ENCODE measurements around the gene SLC7A6OS. TPM values are rescaled to one million over a fixed set of nuclear protein-coding genes. Genes with fewer than 3 reads are reported as not detected.

Gene SLC7A6OS
- total RNA-seq, 1 experiment from 2014 or later = 25.3 TPM

GRCh38 chr16:68284847-68285246 lies 25.9 kb downstream of the SLC7A6OS start:
- TF ChIP-seq CTCF (conservative IDR thresholded peaks at IDR 0.05; ENCODE audit: low read depth, low read length) (no peak), EZH2 (IDR thresholded peaks at IDR 0.05; ENCODE audit: borderline replicate concordance, low read depth, low read length, poor library complexity, severe bottlenecking) (no peak)
- CTCF ChIA-PET = no interaction called here
- POLR2A ChIA-PET (ENCODE audit: low non-redundant PET) = no interaction called here
- peaks cover 8% of the 10 kb centered on the region for H3K4me1 ChIP-seq (ENCODE audit: insufficient read depth, low read length, poor library complexity, severe bottlenecking)
- intact Hi-C loops (cut with micrococcal nuclease; ENCODE audit: unreplicated experiment) = no loop called here
- peaks cover 12% of the 10 kb centered on the region for H3K36me3 ChIP-seq (ENCODE audit: insufficient read depth, low read length, poor library complexity, severe bottlenecking)
- no peak overlapping the region for H3K27ac ChIP-seq (ENCODE audit: low read depth, low read length, poor library complexity, severe bottlenecking)
- DNase-seq (ENCODE audit: low spot score) = no peak
- H3K27me3 ChIP-seq (replicated peaks; ENCODE audit: insufficient read depth, low read depth, low read length, poor library complexity) = no peaks in the 10 kb centered on the region
- BruUV-seq (replicated peaks) = no TSS peak
- H3K9me3 ChIP-seq (ENCODE audit: low read depth, low read length, poor library complexity, severe bottlenecking) = no peaks in the 10 kb centered on the region
- no peak overlapping the region for H3K4me3 ChIP-seq (ENCODE audit: low read depth, low read length, poor library complexity, severe bottlenecking)

GRCh38 chr16:68283801-68284598 lies 26.7 kb downstream of the SLC7A6OS start:
- intact Hi-C loops (cut with micrococcal nuclease; ENCODE audit: unreplicated experiment) = no loop called here
- POLR2A ChIA-PET (ENCODE audit: low non-redundant PET) = interaction anchor here (0.6 kb wide), 1 partner anchor 374 kb away, joined by 4 read pairs; no protein-coding TSS in a partner anchor
- Histone ChIP-seq H3K27ac (ENCODE audit: low read depth, low read length, poor library complexity, severe bottlenecking) (no peak overlapping the region), H3K36me3 (ENCODE audit: insufficient read depth, low read length, poor library complexity, severe bottlenecking) (peaks cover 12% of the 10 kb centered on the region), H3K9me3 (ENCODE audit: low read depth, low read length, poor library complexity, severe bottlenecking) (no peaks in the 10 kb centered on the region), H3K27me3 (replicated peaks; ENCODE audit: insufficient read depth, low read depth, low read length, poor library complexity) (no peaks in the 10 kb centered on the region), H3K4me1 (ENCODE audit: insufficient read depth, low read length, poor library complexity, severe bottlenecking) (no peaks in the 10 kb centered on the region), H3K4me3 (ENCODE audit: low read depth, low read length, poor library complexity, severe bottlenecking) (no peak overlapping the region)
- TF ChIP-seq CTCF (conservative IDR thresholded peaks at IDR 0.05; ENCODE audit: low read depth, low read length) = no peak
- no peak for TF ChIP-seq EZH2 (IDR thresholded peaks at IDR 0.05; ENCODE audit: borderline replicate concordance, low read depth, low read length, poor library complexity, severe bottlenecking)
- BruUV-seq (replicated peaks) = no TSS peak
- CTCF ChIA-PET = no interaction called here
- no peak for DNase-seq (ENCODE audit: low spot score)

- intact Hi-C loops (cut with micrococcal nuclease; ENCODE audit: unreplicated experiment) = no loop called here
- H3K36me3 ChIP-seq (ENCODE audit: insufficient read depth, low read length, poor library complexity, severe bottlenecking) = peaks cover 12% of the 10 kb centered on the region
- no peak for TF ChIP-seq EZH2 (IDR thresholded peaks at IDR 0.05; ENCODE audit: borderline replicate concordance, low read depth, low read length, poor library complexity, severe bottlenecking)
- TF ChIP-seq CTCF (conservative IDR thresholded peaks at IDR 0.05; ENCODE audit: low read depth, low read length) = no peak
- no peaks in the 10 kb centered on the region for H3K9me3 ChIP-seq (ENCODE audit: low read depth, low read length, poor library complexity, severe bottlenecking)
- ChIA-PET CTCF (no interaction called here), POLR2A (ENCODE audit: low non-redundant PET) (no interaction called here)
- no peaks in the 10 kb centered on the region for H3K4me1 ChIP-seq (ENCODE audit: insufficient read depth, low read length, poor library complexity, severe bottlenecking)
- no peak overlapping the region for H3K27ac ChIP-seq (ENCODE audit: low read depth, low read length, poor library complexity, severe bottlenecking)
- H3K4me3 ChIP-seq (ENCODE audit: low read depth, low read length, poor library complexity, severe bottlenecking) = no peak overlapping the region
- BruUV-seq (replicated peaks) = no TSS peak
- H3K27me3 ChIP-seq (replicated peaks; ENCODE audit: insufficient read depth, low read depth, low read length, poor library complexity) = no peaks in the 10 kb centered on the region
- no peak for DNase-seq (ENCODE audit: low spot score)
These were observed 27.4 kb downstream of the SLC7A6OS start for GRCh38 chr16:68283346-68283745.
